GM20000 (cell line): ENCODE results near the gene WAC.
"Not testable (repeated sequence)": the region's sequence is repeated elsewhere in the genome, so short reads cannot be mapped to it uniquely, and the experiment has no call there.

Source experiments
- DNase-seq: peaks from one replicate; pipeline ENCODE4 v3.0.0; 2012; ENCODE audit warnings: low spot score
- CTCF ChIP-seq: IDR thresholded peaks from 2 replicates; pipeline ENCODE4 v1.5.1; 2012; ENCODE audit warnings: mild to moderate bottlenecking, control low read depth; ENCODE audit errors: extremely low read depth, missing control alignments

The WAC gene

DNA sequence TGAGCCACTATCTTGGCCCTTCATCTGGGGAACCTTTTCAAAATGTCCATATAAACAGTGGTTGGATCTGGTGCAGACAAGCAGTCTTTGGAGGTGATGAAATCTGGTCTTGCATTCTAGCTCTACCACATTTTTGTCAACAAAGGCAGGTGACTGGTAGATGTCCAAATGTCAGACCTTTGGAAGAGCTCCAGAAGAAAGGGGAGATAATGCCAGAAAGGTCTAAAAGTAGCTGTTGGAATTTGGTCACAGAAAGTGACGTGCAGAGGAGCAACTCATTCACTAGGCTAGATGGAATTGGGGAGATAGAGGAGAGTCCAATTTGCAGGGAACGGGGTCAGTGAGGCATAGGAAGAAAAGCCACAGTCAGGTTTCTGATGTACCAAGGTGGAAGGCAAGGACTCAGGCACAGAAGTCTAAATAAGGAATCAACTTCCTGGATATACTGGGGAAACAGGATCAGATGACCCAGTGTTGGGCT lies 36.4 kb upstream of the WAC start:
- no peak for DNase-seq
- no peak for TF ChIP-seq CTCF

- DNase-seq = no peak
- no peak for TF ChIP-seq CTCF
Measured at GRCh38 chr10:28497313-28498126, 35.4 kb upstream of the WAC start.

GRCh38 chr10:28500203-28500602 lies 32.7 kb upstream of the WAC start:
- not testable (repeated sequence) for DNase-seq

DNA sequence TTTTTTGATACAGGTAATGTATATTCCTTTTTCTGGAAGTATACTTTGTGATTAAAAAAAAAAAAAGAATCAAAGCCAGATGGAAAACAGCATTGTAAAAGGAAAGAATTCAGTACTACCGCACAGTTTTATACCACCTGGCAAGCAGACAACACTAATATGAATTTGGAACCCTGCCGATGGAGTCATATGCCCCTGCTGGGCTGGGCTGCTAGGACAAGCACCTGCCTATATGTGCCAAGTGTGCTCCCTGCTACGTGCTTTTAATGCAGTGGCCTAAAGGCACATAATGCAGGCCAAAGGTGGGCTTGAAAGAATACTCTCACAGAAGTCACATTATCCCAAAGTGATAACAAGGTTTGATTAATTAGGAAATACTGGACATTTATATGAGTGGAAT lies 29.8 kb upstream of the WAC start:
- no peak for DNase-seq
- no peak for TF ChIP-seq CTCF

GRCh38 chr10:28505359-28505959 lies 27.5 kb upstream of the WAC start:
- DNase-seq = no peak
- TF ChIP-seq CTCF = no peak

DNA sequence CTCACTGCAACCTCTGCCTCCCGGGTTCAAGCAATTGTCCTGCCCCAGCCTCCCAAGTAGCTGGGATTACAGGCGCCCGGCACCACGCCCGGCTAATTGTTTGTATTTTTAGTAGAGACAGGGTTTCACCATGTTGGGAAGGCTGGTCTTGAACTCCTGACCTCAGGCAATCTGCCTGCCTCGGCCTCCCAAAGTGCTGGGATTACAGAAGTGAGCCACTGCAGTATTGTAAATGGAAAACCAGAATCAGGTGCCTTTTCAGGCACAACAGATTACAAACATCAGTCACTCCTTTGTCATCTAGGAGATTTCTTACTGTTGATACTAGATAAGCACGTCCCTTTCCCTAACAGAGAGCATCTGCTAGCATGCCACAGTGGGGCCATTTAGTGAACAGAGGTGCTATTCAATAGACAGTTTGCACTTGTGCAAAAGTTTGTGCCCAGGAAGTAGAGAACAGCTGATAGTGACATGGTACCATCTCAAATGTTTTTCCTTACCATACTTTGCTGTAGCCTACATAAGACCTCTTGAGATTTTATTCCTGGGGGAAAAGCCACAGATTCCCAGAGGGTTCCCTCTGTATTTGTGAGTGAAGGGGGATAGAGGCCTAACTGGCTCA lies 24.5 kb upstream of the WAC start:
- TF ChIP-seq CTCF = no peak
- DNase-seq = no peak

DNA sequence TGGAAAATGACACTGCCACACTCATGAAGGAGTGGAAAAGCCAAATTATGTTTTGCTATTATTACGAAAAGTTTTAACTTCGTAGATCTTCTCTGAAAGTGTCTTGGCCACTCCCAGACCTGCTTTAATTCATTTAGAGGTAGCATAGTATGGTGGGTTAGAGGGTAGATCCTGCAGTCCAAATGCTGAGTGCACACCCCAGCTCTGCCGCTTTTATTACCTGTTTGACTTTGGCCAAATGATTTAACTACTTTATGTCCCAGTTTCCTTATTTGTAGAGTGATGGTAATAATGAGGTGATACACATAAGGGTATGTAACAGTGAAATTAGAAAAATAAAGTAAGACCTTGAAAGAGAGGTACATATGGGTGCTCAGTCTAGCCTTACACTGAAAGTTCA lies 23.6 kb upstream of the WAC start:
- no peak for DNase-seq
- TF ChIP-seq CTCF = no peak

DNA sequence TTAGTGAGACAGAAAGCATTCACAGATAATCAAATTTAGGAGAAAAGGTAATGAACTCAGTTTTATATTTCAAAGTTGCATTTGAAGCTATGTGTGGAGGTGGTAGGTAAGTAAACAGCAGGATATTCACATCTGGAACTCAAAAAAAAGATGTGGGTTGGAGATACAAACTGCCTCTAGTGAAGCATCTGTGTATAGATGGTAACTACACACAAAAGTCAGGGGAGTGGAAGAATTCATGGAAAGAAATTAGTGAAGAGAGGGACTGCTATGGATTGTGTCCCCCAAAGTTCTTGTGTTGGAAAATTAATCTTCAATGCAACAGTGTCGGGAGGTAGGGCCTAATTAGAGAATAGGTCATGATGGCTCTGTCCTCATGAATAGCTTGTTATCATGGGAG lies 18.3 kb upstream of the WAC start:
- TF ChIP-seq CTCF = no peak
- no peak for DNase-seq
